ENCODE measurements around the gene PAGR1.

DNA sequence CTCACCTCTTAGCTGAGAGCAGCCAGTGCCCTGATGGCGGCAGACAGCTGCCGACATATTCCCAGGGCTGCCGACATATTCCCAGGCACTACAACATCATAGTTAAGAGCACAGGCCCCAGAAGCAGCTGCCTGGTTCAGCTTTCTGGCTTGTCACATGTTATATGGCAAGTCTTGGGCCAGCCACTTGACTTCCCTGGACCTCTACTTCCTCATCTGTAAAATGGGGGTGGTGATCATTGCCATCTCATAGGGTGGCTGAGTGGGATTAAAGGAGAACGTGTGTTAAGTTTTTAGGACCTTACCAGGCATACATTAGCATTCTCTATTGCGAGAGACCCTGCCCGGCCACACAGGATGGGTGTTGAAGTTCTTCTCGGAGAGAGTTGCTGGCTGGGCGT lies 28.0 kb downstream of the PAGR1 start:
- TF ChIP-seq NFIC (IDR thresholded peaks at IDR 0.05) (no peak), CEBPB (IDR thresholded peaks at IDR 0.05) (no peak), EP300 (IDR thresholded peaks at IDR 0.05; ENCODE audit: borderline replicate concordance) (no peak), YY1 (IDR thresholded peaks at IDR 0.05; ENCODE audit: low read depth) (no peak), TEAD4 (IDR thresholded peaks at IDR 0.05) (no peak), EGR1 (IDR thresholded peaks at IDR 0.05) (no peak), FOXM1 (IDR thresholded peaks at IDR 0.05; ENCODE audit: borderline replicate concordance, low read depth) (no peak), TAF1 (IDR thresholded peaks at IDR 0.05; ENCODE audit: low read depth) (no peak)
- TF ChIP-seq, protein P1, sequence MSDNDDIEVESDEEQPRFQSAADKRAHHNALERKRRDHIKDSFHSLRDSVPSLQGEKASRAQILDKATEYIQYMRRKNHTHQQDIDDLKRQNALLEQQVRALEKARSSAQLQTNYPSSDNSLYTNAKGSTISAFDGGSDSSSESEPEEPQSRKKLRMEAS (IDR thresholded peaks at IDR 0.05): no peak
- TF ChIP-seq, protein P2, sequence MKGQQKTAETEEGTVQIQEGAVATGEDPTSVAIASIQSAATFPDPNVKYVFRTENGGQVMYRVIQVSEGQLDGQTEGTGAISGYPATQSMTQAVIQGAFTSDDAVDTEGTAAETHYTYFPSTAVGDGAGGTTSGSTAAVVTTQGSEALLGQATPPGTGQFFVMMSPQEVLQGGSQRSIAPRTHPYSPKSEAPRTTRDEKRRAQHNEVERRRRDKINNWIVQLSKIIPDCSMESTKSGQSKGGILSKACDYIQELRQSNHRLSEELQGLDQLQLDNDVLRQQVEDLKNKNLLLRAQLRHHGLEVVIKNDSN (IDR thresholded peaks at IDR 0.05): no peak
